Measurements from ENCODE around the gene PDE6A.

DNA sequence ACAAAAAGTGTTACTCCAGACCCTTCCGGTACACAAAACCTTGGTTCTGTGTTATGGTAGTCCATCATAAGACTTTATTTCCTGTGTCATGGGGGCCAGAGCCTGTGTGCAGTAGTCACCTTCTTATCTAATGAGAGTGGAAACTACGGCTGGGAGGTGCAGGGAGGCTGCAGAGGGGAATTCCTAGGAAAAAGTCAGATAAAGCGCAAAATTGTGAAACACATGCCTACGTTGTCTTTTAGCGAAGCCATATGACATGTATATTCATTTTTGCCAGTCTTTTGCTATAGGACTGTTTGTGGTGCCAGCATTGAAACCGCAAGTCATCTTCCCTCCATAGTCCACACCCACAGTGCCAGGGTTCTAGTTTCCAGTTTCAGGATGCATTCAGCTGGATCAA lies 133.7 kb downstream of the PDE6A start:
- TF ChIP-seq SP1 (IDR thresholded peaks at IDR 0.05) (no peak), RAD21 (IDR thresholded peaks at IDR 0.05) (no peak), YY1 (IDR thresholded peaks at IDR 0.05) (no peak), HNF4A (conservative IDR thresholded peaks at IDR 0.05) (no peak), NR2F2 (IDR thresholded peaks at IDR 0.05) (no peak), JUND (IDR thresholded peaks at IDR 0.05) (no peak), EGR1 (IDR thresholded peaks at IDR 0.05; ENCODE audit: low read depth in 2 of 2) (no peak)
- TF ChIP-seq, protein P1, sequence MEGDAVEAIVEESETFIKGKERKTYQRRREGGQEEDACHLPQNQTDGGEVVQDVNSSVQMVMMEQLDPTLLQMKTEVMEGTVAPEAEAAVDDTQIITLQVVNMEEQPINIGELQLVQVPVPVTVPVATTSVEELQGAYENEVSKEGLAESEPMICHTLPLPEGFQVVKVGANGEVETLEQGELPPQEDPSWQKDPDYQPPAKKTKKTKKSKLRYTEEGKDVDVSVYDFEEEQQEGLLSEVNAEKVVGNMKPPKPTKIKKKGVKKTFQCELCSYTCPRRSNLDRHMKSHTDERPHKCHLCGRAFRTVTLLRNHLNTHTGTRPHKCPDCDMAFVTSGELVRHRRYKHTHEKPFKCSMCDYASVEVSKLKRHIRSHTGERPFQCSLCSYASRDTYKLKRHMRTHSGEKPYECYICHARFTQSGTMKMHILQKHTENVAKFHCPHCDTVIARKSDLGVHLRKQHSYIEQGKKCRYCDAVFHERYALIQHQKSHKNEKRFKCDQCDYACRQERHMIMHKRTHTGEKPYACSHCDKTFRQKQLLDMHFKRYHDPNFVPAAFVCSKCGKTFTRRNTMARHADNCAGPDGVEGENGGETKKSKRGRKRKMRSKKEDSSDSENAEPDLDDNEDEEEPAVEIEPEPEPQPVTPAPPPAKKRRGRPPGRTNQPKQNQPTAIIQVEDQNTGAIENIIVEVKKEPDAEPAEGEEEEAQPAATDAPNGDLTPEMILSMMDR (IDR thresholded peaks at IDR 0.05; ENCODE audit: low read depth, low read length, missing input control): no peak
- TF ChIP-seq, protein P2, sequence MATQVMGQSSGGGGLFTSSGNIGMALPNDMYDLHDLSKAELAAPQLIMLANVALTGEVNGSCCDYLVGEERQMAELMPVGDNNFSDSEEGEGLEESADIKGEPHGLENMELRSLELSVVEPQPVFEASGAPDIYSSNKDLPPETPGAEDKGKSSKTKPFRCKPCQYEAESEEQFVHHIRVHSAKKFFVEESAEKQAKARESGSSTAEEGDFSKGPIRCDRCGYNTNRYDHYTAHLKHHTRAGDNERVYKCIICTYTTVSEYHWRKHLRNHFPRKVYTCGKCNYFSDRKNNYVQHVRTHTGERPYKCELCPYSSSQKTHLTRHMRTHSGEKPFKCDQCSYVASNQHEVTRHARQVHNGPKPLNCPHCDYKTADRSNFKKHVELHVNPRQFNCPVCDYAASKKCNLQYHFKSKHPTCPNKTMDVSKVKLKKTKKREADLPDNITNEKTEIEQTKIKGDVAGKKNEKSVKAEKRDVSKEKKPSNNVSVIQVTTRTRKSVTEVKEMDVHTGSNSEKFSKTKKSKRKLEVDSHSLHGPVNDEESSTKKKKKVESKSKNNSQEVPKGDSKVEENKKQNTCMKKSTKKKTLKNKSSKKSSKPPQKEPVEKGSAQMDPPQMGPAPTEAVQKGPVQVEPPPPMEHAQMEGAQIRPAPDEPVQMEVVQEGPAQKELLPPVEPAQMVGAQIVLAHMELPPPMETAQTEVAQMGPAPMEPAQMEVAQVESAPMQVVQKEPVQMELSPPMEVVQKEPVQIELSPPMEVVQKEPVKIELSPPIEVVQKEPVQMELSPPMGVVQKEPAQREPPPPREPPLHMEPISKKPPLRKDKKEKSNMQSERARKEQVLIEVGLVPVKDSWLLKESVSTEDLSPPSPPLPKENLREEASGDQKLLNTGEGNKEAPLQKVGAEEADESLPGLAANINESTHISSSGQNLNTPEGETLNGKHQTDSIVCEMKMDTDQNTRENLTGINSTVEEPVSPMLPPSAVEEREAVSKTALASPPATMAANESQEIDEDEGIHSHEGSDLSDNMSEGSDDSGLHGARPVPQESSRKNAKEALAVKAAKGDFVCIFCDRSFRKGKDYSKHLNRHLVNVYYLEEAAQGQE (IDR thresholded peaks at IDR 0.05): no peak
- TF ChIP-seq, protein P3, sequence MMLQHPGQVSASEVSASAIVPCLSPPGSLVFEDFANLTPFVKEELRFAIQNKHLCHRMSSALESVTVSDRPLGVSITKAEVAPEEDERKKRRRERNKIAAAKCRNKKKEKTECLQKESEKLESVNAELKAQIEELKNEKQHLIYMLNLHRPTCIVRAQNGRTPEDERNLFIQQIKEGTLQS (IDR thresholded peaks at IDR 0.05): no peak
- TF ChIP-seq, protein P4, sequence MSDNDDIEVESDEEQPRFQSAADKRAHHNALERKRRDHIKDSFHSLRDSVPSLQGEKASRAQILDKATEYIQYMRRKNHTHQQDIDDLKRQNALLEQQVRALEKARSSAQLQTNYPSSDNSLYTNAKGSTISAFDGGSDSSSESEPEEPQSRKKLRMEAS (IDR thresholded peaks at IDR 0.05): no peak
- TF ChIP-seq, protein P5, sequence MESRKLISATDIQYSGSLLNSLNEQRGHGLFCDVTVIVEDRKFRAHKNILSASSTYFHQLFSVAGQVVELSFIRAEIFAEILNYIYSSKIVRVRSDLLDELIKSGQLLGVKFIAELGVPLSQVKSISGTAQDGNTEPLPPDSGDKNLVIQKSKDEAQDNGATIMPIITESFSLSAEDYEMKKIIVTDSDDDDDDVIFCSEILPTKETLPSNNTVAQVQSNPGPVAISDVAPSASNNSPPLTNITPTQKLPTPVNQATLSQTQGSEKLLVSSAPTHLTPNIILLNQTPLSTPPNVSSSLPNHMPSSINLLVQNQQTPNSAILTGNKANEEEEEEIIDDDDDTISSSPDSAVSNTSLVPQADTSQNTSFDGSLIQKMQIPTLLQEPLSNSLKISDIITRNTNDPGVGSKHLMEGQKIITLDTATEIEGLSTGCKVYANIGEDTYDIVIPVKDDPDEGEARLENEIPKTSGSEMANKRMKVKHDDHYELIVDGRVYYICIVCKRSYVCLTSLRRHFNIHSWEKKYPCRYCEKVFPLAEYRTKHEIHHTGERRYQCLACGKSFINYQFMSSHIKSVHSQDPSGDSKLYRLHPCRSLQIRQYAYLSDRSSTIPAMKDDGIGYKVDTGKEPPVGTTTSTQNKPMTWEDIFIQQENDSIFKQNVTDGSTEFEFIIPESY (IDR thresholded peaks at IDR 0.05): no peak

Measured in liver (tissue), 3 donors.